ENCODE data around the gene CHTF18.

GRCh38 chr16:760065-760464, 28.4 kb upstream of the CHTF18 start:
- TF ChIP-seq, protein P1, sequence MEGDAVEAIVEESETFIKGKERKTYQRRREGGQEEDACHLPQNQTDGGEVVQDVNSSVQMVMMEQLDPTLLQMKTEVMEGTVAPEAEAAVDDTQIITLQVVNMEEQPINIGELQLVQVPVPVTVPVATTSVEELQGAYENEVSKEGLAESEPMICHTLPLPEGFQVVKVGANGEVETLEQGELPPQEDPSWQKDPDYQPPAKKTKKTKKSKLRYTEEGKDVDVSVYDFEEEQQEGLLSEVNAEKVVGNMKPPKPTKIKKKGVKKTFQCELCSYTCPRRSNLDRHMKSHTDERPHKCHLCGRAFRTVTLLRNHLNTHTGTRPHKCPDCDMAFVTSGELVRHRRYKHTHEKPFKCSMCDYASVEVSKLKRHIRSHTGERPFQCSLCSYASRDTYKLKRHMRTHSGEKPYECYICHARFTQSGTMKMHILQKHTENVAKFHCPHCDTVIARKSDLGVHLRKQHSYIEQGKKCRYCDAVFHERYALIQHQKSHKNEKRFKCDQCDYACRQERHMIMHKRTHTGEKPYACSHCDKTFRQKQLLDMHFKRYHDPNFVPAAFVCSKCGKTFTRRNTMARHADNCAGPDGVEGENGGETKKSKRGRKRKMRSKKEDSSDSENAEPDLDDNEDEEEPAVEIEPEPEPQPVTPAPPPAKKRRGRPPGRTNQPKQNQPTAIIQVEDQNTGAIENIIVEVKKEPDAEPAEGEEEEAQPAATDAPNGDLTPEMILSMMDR (IDR thresholded peaks at IDR 0.05) = no peak
- TF ChIP-seq POLR2A (IDR thresholded peaks at IDR 0.05) = no peak
